Motor neuron (in vitro differentiated cells): ENCODE data around the gene EYS. TPM values are rescaled to one million over a fixed set of nuclear protein-coding genes. Genes with fewer than 3 reads are reported as not detected.
"Not testable (repeated sequence)": the region's sequence is repeated elsewhere in the genome, so short reads cannot be mapped to it uniquely, and the experiment has no call there.

Experiments
- ATAC-seq, 8 experiments: fragments of 200-7000 bp; cut with Tn5 transposase; replicated peaks in 6 of 8; 2 replicates each; pipeline ENCODE4 v1.8.0; 2021; ENCODE audit warnings: mild to moderate bottlenecking in 8 of 8, moderate library complexity in 8 of 8
- H3K27ac ChIP-seq, 2 donors: fragments of 250-450 bp; sonication (Bioruptor Pico); 2 replicates each; pipeline ENCODE4 v1.9.0; 2021; ENCODE audit warnings: antibody characterized with exemption in 2 of 2, mild to moderate bottlenecking in 2 of 2, moderate library complexity in 1 of 2
- H3K4me1 ChIP-seq, 2 donors: fragments of 250-450 bp; sonication (Bioruptor Pico); replicated peaks in 1 of 2; 2 replicates each; pipeline ENCODE4 v1.6.1; 2021; ENCODE audit warnings: antibody characterized with exemption in 2 of 2, mild to moderate bottlenecking in 2 of 2, moderate library complexity in 1 of 2
- H3K4me3 ChIP-seq, 5 donors: fragments of 250-450 bp; sonication (Bioruptor Pico); 2 replicates each; pipeline ENCODE4 v1.9.0; 2021; ENCODE audit warnings: antibody characterized with exemption in 5 of 5, mild to moderate bottlenecking in 5 of 5, moderate library complexity in 4 of 5
- WGBS, 10 experiments: fragments of 450-650 bp; shearing (Covaris generic); methylation state at CpG; one replicate each; pipeline ENCODE4 v1.0.0; 2022; 5-methylcytosine and 5-hydroxymethylcytosine counted together
- in situ Hi-C, 9 experiments: fragments of 400-800 bp; cut with MboI; loops; one replicate each; pipeline ENCODE4 v1.15.0; 2021; ENCODE audit warnings: low sequenced_read_pairs in 9 of 9, low pct_unique_long_range_greater_than_20kb in 2 of 9; ENCODE audit not compliant: unreplicated experiment in 9 of 9
- total RNA-seq, 8 experiments: library from RNA; unstranded; fragments of 300-600 nt; gene quantifications; 2 replicates each; pipeline versions ENCODE4 v1.2.3 to v1.2.4, GENCODE V29; 2022

Gene EYS
- total RNA-seq, 8 experiments from 2014 or later, result 0.71 to 3.7 (median 1.2) TPM

DNA sequence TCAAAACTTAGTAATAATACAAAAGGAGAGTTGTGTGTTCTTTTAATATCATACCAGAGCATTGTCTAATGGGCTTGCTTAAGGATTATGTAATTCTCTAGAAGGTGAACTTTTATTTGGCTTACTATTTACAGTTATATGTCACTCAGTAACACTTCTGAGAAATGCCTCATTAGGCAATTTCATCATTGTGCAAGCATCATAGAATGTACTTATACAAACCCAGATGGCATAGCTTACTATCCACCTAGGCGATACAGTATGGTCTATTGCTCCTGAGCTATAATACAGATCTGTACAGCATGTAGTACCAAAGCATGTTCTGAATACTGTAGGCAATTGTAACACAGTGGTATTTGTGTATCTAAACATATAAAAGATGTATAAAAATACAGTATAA lies 1731.3 kb downstream of the EYS start:
- 0 to 89% (median 17%) methylated on average over 1 of the region's 1 CpG; no CpG with 5 or more reads in 7 of the 10 experiments for WGBS, 10 experiments
- Histone ChIP-seq H3K27ac (no peak overlapping the region), H3K4me1 (peaks cover 0 to 3% of the 10 kb centered on the region in 2 donors), H3K4me3 (no peak overlapping the region)
- in situ Hi-C loops, result no loop called here
- ATAC-seq, result peak in 1 of 8 experiments; percentile 66

DNA sequence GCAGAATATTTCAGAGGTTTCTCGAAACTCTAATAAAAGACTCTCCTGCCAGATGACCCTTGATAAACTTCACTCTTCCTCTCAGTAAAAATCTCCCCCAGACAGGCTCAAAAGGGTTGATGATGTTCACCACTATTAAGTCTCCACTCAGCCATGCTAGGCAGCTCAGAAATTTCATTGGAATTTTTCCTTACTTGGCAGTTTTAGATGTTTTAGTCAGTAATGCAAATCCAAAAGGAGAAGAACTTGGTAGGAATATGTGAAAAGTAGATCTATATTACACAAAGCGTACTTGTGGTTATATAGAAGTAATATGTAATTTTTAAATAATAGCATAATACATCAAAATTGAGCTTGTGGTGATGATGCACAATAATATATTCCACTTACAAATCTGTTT lies 1738.4 kb downstream of the EYS start:
- no peak for ATAC-seq
- no peak overlapping the region for H3K27ac ChIP-seq
- 0 to 100% (median 56%) methylated on average over 1 to 2 of the region's 2 CpGs for WGBS, 10 experiments
- H3K4me1 ChIP-seq, result peaks cover 9 to 12% of the 10 kb centered on the region in 2 donors
- in situ Hi-C loops, result no loop called here
- H3K4me3 ChIP-seq, result no peak overlapping the region

DNA sequence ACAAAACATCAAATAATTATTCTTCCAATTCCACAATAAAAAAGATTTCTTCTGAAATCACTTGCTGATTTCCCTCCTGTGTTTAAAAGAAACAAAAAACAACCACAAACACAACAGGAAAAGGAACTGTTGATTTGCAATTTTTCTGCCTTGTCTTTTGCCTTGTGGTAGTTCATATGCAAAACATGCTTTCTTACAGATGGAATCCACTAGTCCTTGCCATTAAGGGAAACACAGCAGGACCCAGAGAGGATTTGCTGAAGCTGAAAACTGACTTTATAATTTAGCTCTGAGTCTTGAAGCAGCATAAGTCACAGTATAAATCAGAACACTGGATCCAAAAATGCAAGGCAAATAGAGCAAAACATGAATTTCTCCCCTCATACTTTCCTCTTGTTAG lies 1742.7 kb downstream of the EYS start:
- in situ Hi-C loops, result no loop called here
- H3K4me1 ChIP-seq, result peaks cover 9 to 13% of the 10 kb centered on the region in 2 donors
- H3K27ac ChIP-seq, result no peak overlapping the region
- H3K4me3 ChIP-seq, result no peak overlapping the region
- no peak for ATAC-seq

GRCh38 chr6:63963769-63964315 lies 1743.2 kb downstream of the EYS start:
- no peak overlapping the region for H3K27ac ChIP-seq
- H3K4me3 ChIP-seq, result no peak overlapping the region
- H3K4me1 ChIP-seq, result peaks cover 9 to 13% of the 10 kb centered on the region in 2 donors
- no peak for ATAC-seq
- in situ Hi-C loops, result no loop called here

DNA sequence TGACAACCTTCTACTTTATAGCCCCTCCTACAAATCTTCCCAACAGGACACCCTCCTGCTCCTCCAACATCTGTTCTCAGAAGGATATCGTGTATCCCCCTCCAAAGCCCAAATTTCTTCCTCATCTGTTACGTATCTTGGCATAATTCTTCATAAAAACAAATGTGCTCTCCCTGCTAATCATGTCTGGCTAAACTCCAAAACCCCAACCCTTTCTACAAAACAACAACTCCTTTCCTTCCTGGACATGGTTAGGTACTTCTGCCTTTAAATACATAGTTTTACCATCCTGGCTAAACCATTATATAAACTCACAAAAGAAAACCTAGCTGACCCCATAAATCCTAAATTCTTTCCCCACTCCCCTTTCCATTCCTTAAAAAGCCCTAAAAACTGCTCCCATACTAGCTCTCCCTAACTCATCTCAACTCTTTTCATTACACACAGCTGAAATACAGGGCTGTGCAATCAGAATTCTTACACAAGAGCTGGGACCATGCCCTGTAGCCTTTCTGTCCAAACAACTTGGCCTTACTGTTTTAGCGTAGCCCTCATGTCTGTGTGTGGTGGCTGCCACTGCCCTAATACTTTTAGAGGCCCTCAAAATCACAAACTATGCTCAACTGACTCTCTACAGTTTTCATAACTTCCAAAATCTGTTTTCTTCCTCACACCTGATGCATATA lies 1753.5 kb downstream of the EYS start:
- in situ Hi-C loops, ATAC-seq: not testable (repeated sequence)

DNA sequence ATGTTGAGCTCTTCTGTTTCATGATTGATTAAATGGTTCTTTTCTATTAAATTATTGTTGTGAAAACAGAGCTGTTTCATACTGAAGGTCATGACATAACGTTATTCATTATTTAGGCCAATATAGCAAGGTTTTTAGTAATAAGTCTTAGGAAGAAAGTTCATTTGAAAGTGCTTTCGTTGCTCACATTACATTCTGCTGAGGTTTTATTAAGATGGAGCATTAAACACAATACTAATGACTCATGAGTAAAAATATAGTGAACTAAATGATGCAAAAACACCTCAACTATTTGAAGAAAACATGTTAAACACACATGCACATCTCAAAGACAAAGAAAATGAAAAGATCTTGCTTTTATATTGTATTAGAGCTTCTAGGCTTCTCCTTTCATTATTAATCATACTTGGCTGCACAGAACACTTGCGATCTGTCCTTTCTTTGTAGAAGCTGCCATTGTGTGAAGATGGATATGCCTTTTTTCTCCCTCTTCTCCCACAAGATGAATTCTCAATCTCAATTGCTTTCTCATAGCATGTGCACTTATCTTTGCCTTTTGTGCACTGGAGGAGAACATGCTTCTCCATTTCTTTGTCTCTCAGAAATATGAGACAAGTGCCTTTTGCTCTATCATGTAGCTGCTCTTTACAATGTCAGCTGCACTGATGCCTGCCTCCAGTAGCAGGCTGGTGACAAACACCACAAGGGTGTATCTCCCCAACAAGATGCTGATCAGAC lies 1759.1 kb downstream of the EYS start:
- ATAC-seq, result peak in 5 of 8 experiments; percentile 88 to 95 (median 93)
- 0 to 33% (median 11%) methylated on average over 1 to 3 of the region's 3 CpGs for WGBS, 10 experiments
- H3K27ac ChIP-seq, result peak overlapping the region; percentile 31 to 69
- peaks cover 27 to 43% of the 10 kb centered on the region in 2 donors for H3K4me1 ChIP-seq
- H3K4me3 ChIP-seq, result no peak overlapping the region
- in situ Hi-C loops, result no loop called here

More for the DNA sequence above, 1753.5 kb downstream of the EYS start:
- H3K4me1 ChIP-seq, H3K4me3 ChIP-seq, H3K27ac ChIP-seq: not testable (repeated sequence)
- 0 to 100% (median 90%) methylated on average over 1 to 3 of the region's 3 CpGs for WGBS, 10 experiments

DNA sequence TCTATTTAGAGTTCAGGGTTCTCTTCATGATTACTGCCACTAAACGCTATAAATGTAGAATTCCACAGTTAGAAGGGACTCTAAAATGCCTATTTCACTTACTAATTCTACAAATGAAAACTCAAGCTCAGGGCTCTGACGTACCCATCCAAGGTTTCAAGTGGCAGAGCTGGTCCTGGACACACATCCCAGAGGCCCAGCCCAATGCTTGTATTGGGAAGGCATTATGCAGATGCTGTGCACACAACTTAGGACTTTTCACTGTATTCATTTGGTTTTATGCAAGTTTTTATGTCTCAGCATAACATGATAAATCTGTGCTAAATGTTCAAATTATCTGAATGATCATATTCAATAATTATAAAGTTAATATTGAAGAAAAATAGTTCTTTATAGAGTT lies 1761.0 kb downstream of the EYS start:
- in situ Hi-C loops, result no loop called here
- Histone ChIP-seq H3K27ac (no peak overlapping the region), H3K4me1 (peaks cover 27 to 48% of the 10 kb centered on the region in 2 donors), H3K4me3 (no peak overlapping the region)
- peak in 3 of 8 experiments; percentile 64 to 99 (median 81) for ATAC-seq
- 0 to 100% (median 83%) methylated on average over 1 to 2 of the region's 2 CpGs; no CpG with 5 or more reads in 3 of the 10 experiments for WGBS, 10 experiments

GRCh38 chr6:63943826-63944225 lies 1763.2 kb downstream of the EYS start:
- 14 to 88% (median 29%) methylated on average over 1 of the region's 1 CpG; no CpG with 5 or more reads in 3 of the 10 experiments for WGBS, 10 experiments
- Histone ChIP-seq H3K4me1 (peaks cover 22 to 43% of the 10 kb centered on the region in 2 donors), H3K27ac (no peak overlapping the region), H3K4me3 (no peak overlapping the region)
- no peak for ATAC-seq
- in situ Hi-C loops, result no loop called here

DNA sequence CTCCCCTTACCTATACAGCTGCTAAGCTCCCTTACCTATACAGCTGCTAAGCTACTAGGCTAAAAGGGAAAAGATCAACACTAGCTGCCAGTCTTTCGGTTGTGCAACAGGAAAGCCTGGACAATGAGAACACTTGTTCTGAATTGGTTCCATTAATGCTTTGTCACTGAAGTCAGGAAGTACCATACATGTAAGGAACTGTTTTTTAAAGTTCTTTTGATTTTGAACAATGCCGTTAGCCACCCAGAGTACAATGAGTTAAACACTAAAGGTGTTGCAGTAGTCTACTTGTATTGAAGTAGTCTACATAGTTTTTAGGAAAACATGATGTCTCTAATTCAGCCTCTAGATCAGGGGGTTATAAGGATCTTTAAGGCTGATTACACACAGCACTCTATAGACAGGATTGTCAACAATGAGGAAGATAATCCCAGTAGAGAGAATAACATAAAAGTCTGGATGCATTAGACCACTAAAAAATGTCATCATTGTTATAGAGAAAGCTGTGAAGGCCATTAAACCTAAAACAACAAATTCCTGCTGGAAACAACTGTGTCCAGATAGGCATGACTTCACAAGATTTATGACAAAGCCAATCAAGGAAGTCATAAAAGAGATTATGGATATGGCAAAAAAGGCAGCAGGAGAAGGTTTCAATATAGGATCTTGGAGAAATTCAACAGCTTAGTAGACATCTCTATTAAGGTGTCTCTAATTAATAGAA lies 1765.1 kb downstream of the EYS start:
- H3K4me3 ChIP-seq, result no peak overlapping the region
- ATAC-seq, result peak in 2 of 8 experiments; percentile 24 to 45

DNA sequence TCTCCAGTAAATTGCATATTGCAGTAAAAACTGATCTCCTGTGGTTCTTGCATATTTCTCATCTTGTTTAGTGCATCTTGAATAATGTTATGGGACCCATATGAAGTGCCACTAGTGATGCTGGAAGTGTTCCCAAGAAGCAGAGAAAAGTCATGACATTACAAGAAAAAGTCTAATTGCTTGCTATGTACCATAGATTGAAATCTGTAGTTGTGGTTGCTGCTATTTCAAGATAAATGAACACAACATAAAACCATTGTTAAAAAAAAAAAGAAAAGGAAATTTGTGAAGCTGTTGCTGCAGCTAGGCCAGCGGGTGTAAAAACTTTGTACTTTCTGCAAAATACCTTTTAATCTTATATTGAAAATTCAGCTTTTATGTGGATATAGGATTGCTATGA lies 1767.0 kb downstream of the EYS start:
- Histone ChIP-seq H3K4me3 (no peak overlapping the region), H3K27ac (no peak overlapping the region), H3K4me1 (peaks cover 12 to 17% of the 10 kb centered on the region in 2 donors)
- in situ Hi-C loops, result no loop called here
- ATAC-seq, result no peak
- 15 to 100% (median 88%) methylated on average over 1 of the region's 1 CpG; no CpG with 5 or more reads in 1 of the 10 experiments for WGBS, 10 experiments

More for the DNA sequence above, 1765.1 kb downstream of the EYS start:
- in situ Hi-C loops, result no loop called here
- Histone ChIP-seq H3K4me1 (peaks cover 14 to 24% of the 10 kb centered on the region in 2 donors), H3K27ac (no peak overlapping the region)
- WGBS, 10 experiments, result 44 to 93% (median 65%) methylated on average over 1 to 2 of the region's 2 CpGs; no CpG with 5 or more reads in 2 of the 10 experiments

DNA sequence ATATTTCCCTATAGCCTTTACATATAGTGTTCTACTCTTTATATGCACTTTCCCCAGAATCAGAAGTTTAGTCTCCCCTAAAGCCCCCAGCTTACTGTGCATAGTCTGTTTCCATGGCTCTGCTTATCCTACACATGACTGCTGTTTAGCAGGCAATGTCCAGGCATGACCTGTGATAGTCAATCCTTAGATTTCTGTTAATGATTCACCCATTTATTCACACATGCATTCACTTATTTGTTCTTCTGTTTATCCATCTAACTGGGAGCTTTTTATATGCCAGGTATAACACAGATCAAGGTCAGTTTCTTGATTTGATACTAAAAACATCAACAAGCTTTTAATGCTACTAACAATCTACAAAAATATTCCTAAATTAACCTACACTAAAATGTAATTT lies 1770.6 kb downstream of the EYS start:
- Histone ChIP-seq H3K4me1 (peaks cover 0 to 7% of the 10 kb centered on the region in 2 donors), H3K4me3 (no peak overlapping the region), H3K27ac (no peak overlapping the region)
- ATAC-seq, result no peak
- in situ Hi-C loops, result no loop called here

GRCh38 chr6:63935732-63936131 lies 1771.3 kb downstream of the EYS start:
- H3K4me3 ChIP-seq, result no peak overlapping the region

GRCh38 chr6:63933948-63934347 lies 1773.1 kb downstream of the EYS start:
- H3K4me3 ChIP-seq, H3K27ac ChIP-seq, in situ Hi-C loops, ATAC-seq, H3K4me1 ChIP-seq: not testable (repeated sequence)
- no CpG with 5 or more reads among the region's 4 CpGs for WGBS, 10 experiments

More at GRCh38 chr6:63935732-63936131, 1771.3 kb downstream of the EYS start:
- in situ Hi-C loops, result no loop called here
- Histone ChIP-seq H3K4me1 (peaks cover 0 to 7% of the 10 kb centered on the region in 2 donors), H3K27ac (no peak overlapping the region)
- ATAC-seq, result no peak
